ENCODE measurements around the gene DLGAP4. TPM values are rescaled to one million over a fixed set of nuclear protein-coding genes. Genes with fewer than 3 reads are reported as not detected.
A peak's percentile ranks its signal among the peaks of the same experiment; 100 is the strongest.
"Not testable (repeated sequence)": the region's sequence is repeated elsewhere in the genome, so short reads cannot be mapped to it uniquely, and the experiment has no call there.

DLGAP4 gene
- total RNA-seq, 2 donors from 2014 or later: 45.8 to 64.3 TPM

- ATAC-seq: no peak
- no peak for DNase-seq
These were observed 60.7 kb downstream of the DLGAP4 start for GRCh38 chr20:36366623-36367369.

DNA sequence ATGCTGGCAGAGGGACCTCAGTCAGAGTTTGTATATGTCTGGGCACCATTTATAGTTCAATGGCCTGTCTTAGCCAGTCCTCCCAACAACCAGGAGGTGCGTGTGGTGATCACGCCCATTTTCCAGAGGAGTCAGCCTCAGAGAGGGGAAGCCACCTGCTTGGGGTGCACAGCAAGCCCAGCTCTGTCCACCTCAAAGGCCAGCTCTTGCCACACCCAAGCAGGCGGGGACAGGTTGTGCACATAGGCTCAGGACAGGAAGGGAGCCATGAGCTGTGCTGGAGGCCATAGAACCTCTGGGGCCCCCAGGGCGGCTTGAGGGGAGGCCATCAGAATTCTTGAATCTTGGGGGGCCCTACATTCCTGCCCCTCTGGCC lies 61.2 kb downstream of the DLGAP4 start:
- intact Hi-C loops (cut with DNase I): no loop called here
- DNase-seq (no peak), ATAC-seq (no peak)

More at GRCh38 chr20:36366623-36367369, 60.7 kb downstream of the DLGAP4 start:
- intact Hi-C loops (cut with DNase I): no loop called here

DNA sequence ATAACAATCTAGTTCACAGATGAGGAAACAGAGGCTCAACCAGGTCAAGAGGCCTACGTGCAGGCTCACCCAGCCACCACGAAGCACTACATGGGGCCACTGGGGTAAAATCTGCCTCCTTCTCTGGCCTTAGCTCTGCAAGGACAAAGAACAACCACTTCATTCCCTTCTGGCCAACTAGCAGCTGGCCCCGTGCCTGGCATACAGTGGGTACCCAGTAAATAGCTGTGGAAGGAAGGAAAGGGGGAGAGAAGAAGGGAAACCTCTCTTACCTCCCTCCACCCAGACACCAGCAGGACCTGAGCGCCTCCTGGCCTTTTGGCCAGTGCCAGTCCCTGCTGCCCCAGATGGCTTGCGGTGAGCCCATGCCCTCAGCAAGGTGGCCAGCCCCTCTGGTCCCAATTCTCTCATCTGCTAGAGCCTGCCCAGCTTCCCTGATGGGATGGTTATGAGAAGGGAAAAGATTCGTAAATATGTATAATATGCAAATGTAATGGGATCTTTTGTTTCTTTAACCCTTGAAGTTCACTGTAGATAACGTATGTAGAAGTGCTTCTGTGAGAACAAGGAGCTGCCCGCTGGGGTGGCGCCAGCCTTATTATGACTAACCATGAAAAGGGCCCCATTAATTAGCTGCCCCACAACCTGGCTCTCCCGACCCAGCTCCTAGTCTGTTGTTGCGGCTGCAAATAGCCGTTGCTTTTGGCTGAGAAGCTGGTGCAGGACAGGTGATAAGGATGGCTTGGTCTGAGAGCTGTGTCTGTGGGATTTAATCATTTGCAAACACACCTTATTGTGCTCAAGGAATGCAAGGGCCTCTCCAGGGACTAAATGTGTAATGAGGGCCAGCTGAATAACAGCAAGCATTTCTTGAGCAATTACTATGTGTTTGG lies 62.0 kb downstream of the DLGAP4 start:
- ATAC-seq (no peak), DNase-seq (no peak)
- intact Hi-C loops (cut with DNase I): no loop called here

DNA sequence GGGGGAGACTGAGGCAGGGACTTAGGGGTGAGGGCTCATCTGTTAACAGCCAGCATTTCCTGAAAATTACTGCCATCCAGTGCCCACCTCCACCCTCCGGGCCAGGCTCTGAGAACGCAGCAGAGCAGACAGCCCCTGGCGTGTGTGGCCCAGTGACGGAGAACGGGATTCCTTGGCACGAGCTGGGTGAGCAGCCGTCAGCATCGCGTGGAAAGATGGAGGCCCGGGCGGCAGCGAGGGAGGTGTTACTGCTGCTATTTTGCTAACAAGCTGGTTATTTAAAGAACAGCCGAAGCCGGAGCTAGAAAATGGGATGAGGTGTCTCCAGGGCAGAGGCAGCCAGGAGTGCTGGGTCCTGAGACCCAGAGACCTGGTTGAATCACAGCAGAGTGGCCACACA lies 62.7 kb downstream of the DLGAP4 start:
- ATAC-seq: no peak
- intact Hi-C loops (cut with DNase I): no loop called here
- DNase-seq: no peak

DNA sequence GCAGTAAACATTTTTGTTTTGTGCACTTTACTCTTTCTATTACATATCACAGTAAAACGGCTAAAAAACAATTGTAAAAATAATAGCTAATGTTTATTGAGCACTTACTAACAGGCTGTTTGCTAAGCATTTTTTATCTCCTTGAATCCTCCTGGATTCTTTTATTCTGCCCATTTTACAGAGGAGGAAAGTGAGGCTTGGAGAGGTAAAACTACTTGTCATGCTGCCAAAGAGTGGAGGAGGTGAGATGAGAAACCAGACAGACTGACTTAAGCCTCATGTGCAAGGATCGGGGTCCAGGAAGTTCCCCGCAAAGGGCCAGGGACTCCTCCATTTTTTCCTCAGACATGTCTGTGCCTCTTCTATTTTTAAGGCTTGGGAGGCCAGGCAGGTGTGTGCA lies 63.6 kb downstream of the DLGAP4 start:
- intact Hi-C loops (cut with DNase I): no loop called here
- ATAC-seq: no peak

DNA sequence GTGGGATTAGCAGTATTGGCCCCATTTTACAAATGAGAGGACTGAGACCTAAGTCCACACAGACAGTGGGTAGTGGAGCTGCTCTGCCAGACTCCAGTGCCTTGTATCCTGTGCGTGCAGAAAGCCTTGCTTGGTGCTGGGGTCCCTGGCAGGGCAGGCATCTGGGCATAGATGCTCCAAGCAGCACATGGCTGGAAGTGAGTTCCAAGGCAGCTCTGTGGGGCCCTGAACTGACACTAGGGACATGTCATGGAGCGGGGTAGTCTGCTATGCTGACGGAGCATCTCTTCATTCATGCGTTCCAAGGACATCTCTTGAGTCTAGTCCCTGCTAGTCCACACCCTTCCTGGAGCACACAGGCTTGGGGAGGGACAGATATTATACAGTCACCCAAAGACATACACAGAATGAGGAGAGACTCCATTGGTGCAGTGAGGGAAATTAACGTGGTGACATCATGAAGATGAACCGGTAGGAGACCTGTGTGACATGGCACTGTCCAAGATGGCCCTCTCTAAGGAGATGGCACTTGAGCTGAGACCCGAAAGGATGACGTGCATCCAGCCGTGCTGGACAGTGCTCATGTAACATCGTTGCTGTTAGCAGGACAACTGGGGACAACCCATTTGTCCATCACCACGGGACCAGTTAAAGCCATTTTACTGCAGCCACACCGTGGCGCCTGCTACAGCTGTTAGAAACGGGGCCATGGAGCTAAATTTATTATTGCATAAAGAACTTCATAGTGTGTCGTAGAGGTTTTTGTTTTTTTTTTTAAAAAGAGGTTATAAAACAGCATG lies 65.1 kb downstream of the DLGAP4 start:
- no peak for ATAC-seq

More for the DNA sequence above, 63.6 kb downstream of the DLGAP4 start:
- DNase-seq: no peak

GRCh38 chr20:36372666-36373065 lies 66.5 kb downstream of the DLGAP4 start:
- ATAC-seq (no peak), DNase-seq (no peak)
- intact Hi-C loops (cut with DNase I): no loop called here

More for the DNA sequence above, 65.1 kb downstream of the DLGAP4 start:
- no peak for DNase-seq
- intact Hi-C loops (cut with DNase I): no loop called here

- ATAC-seq: no peak
- no peak for DNase-seq
- intact Hi-C loops (cut with DNase I): no loop called here
These were observed 67.0 kb downstream of the DLGAP4 start for GRCh38 chr20:36373089-36373488.

- intact Hi-C loops (cut with DNase I): no loop called here
- DNase-seq: no peak
- no peak for ATAC-seq
These were observed 68.9 kb downstream of the DLGAP4 start for GRCh38 chr20:36374995-36375394.

- ATAC-seq (no peak), DNase-seq (no peak)
- intact Hi-C loops (cut with DNase I): no loop called here
These were observed 71.5 kb downstream of the DLGAP4 start for GRCh38 chr20:36377348-36378326.

- ATAC-seq: no peak
These were observed 72.5 kb downstream of the DLGAP4 start for GRCh38 chr20:36378686-36379085.

GRCh38 chr20:36379914-36380313 lies 73.8 kb downstream of the DLGAP4 start:
- ATAC-seq; DNase-seq; intact Hi-C loops (cut with DNase I): not testable (repeated sequence)

More at GRCh38 chr20:36378686-36379085, 72.5 kb downstream of the DLGAP4 start:
- intact Hi-C loops (cut with DNase I): no loop called here
- DNase-seq: no peak

- peak in 1 of 2 donors; percentile 57 for ATAC-seq
- DNase-seq: no peak
These were observed 78.0 kb downstream of the DLGAP4 start for GRCh38 chr20:36384022-36384619.

DNA sequence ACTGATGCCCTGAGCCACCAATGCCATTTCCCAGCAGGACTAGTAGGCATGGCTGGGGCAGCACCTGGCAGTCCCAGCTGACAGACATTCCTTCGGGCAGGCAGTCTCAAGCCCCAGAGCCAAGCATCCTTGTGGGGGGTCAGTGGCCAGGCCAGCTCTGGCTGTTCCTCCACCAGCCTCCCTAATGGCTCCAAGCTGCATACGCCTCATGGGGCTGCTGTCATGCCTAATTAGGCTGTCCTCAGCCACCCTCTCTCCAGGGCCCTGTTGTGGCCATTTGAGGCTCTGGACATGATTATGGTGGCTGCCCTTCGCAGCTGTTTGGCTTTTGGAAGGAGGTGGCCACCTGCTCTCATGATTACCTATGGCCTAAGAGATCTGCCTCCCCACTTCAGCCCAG lies 79.4 kb downstream of the DLGAP4 start:
- no peak for ATAC-seq
- no peak for DNase-seq
- intact Hi-C loops (cut with DNase I): no loop called here

More at GRCh38 chr20:36384022-36384619, 78.0 kb downstream of the DLGAP4 start:
- intact Hi-C loops (cut with DNase I): no loop called here

- DNase-seq (no peak), ATAC-seq (no peak)
- intact Hi-C loops (cut with DNase I): no loop called here
These were observed 80.1 kb downstream of the DLGAP4 start for GRCh38 chr20:36386236-36386635.

GRCh38 chr20:36390269-36390668 lies 84.1 kb downstream of the DLGAP4 start:
- DNase-seq: no peak
- no peak for ATAC-seq
- intact Hi-C loops (cut with DNase I): no loop called here

DNA sequence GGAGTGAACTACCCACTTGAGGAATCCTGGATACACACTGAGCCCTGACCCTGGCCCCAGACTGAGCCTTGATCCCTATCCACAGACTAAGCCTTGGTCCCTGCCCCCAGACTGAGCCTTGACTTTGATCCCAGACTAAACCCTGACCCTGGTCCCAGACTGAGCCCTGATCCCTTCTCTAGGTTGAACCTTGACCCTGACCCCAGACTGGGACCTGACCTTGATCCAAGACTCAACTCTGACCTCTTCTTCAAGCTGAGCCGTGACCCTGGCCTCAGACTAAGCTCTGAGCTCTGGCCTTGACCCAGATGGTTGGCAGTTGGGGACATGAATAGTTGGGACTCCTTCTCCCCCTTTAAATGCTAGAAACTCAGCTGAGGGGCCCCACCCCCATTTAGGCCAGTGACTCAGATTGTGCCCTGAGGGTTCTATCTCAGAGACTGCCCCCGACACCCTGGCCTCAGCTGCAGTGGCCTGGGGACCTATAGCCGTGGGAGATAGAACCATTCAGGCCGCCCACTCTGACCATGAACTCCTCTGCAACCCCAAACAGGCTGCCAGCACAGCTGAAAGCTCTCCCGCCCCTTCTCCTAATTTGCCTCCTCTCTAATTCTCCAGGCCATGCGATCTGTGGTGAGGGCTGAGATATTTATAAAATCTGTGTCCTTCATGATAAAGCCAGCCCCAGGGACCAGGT lies 84.7 kb downstream of the DLGAP4 start:
- no peak for ATAC-seq
- intact Hi-C loops (cut with DNase I): no loop called here
- no peak for DNase-seq
